Measurements from ENCODE around the gene NDUFA13.

Gene NDUFA13

DNA sequence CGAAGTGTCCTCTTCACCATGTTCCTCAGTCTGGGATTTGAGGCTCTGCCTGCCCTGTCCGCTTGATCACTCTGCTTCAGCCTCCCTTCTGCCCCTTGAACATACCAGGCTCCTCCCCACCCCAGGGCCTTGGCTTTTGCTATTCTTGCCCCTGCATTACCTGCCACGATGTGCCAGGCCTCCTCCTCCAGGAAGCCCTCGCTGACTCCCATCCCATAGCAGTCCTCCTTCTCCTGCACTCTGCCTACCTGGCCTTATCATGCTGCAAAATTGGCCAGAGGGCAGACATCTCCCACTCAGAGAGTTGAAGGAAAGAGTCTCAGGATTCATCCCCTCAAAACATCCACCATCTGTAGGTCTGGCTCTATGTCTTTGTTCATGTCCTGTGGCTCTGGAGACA is 14.9 kb downstream of the NDUFA13 start:
- ChIA-PET CTCF (interaction anchor here (0.6 to 7.3 kb wide), 8 partner anchors 9 to 251 kb away, joined by 4 to 75 read pairs (median 10); partner anchors contain the start of gene GMIP), POLR2A (interaction anchor here (0.6 kb wide), 1 partner anchor 101 kb away, joined by 8 read pairs; no protein-coding TSS in a partner anchor)

DNA sequence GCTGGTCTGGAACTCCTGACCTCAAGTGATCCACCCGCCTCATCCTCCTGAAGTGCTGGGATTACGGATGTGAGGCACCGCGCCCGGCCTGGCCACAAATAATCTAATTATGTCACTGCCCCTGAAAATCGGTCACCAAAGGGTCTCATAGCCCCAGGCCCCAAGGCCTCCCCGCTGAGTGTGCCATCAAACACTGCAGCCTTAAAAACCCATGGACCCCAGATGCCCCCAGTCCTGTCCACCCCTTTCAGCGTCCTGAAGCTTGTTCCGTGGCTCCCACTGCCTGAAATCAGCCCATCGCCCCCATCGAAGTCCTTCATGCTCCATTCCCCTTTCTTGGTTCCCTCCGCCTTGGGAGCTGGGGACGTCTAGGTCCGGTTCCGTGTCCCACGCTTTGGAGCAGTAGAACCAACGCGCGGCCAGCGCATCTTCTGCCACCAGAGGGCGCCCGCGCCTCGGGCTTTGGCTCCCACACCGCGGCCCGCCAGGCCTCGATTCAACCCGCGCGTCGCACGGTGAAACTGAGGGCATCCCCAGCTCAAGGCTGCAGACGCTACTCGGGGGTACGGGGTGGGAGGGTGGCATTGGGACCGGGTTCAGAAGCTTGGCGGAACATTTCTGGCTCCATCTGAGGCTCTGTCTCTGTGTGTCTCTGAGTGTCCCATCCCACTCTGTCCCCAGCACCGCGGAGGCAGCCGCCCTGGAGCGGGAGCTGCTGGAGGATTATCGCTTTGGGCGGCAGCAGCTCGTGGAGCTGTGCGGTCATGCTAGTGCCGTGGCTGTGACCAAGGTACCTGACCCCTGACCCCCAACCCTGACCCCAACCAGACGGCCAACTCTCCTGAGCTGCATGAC is 16.2 kb downstream of the NDUFA13 start:
- TF ChIP-seq ZSCAN30 (tag by site-specific recombination; IDR thresholded peaks at IDR 0.05) (peak; percentile 50; the same call in 1 of the 2 replicates), EGR2 (tag by site-specific recombination; IDR thresholded peaks at IDR 0.05; ENCODE audit: low read depth) (0 out of 2 replicates have a peak, but pooled peaks have one; percentile 7), SP7 (tag by site-specific recombination; IDR thresholded peaks at IDR 0.05) (0 out of 2 replicates have a peak, but pooled peaks have one; percentile 21), ZNF660 (tag by site-specific recombination; IDR thresholded peaks at IDR 0.05) (0 out of 2 replicates have a peak, but pooled peaks have one; percentile 37), SP3 (tag by site-specific recombination; IDR thresholded peaks at IDR 0.05) (no peak), ZNF600 (tag by site-specific recombination; IDR thresholded peaks at IDR 0.05) (peak; percentile 49; the same call in 1 of the 2 replicates), ZNF654 (tag by site-specific recombination; IDR thresholded peaks at IDR 0.05; ENCODE audit: low read depth) (peak; percentile 66), ZFP37 (tag by site-specific recombination; IDR thresholded peaks at IDR 0.05) (peak; percentile 45; the same call in 1 of the 2 replicates), ZFHX2 (tag by site-specific recombination; conservative IDR thresholded peaks at IDR 0.05) (peak; percentile 30; the same call in 1 of the 2 replicates), ZSCAN16 (tag by site-specific recombination; IDR thresholded peaks at IDR 0.05) (no peak)
- TF ChIP-seq, protein P1, sequence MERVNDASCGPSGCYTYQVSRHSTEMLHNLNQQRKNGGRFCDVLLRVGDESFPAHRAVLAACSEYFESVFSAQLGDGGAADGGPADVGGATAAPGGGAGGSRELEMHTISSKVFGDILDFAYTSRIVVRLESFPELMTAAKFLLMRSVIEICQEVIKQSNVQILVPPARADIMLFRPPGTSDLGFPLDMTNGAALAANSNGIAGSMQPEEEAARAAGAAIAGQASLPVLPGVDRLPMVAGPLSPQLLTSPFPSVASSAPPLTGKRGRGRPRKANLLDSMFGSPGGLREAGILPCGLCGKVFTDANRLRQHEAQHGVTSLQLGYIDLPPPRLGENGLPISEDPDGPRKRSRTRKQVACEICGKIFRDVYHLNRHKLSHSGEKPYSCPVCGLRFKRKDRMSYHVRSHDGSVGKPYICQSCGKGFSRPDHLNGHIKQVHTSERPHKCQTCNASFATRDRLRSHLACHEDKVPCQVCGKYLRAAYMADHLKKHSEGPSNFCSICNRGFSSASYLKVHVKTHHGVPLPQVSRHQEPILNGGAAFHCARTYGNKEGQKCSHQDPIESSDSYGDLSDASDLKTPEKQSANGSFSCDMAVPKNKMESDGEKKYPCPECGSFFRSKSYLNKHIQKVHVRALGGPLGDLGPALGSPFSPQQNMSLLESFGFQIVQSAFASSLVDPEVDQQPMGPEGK (tag by site-specific recombination; IDR thresholded peaks at IDR 0.05): peak; percentile 18; the same call in 1 of the 2 replicates
- TF ChIP-seq, protein P2, sequence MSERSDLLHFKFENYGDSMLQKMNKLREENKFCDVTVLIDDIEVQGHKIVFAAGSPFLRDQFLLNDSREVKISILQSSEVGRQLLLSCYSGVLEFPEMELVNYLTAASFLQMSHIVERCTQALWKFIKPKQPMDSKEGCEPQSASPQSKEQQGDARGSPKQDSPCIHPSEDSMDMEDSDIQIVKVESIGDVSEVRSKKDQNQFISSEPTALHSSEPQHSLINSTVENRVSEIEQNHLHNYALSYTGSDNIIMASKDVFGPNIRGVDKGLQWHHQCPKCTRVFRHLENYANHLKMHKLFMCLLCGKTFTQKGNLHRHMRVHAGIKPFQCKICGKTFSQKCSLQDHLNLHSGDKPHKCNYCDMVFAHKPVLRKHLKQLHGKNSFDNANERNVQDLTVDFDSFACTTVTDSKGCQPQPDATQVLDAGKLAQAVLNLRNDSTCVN (tag by site-specific recombination; optimal IDR thresholded peaks at IDR 0.05): peak; percentile 30
- TF ChIP-seq, protein P3, sequence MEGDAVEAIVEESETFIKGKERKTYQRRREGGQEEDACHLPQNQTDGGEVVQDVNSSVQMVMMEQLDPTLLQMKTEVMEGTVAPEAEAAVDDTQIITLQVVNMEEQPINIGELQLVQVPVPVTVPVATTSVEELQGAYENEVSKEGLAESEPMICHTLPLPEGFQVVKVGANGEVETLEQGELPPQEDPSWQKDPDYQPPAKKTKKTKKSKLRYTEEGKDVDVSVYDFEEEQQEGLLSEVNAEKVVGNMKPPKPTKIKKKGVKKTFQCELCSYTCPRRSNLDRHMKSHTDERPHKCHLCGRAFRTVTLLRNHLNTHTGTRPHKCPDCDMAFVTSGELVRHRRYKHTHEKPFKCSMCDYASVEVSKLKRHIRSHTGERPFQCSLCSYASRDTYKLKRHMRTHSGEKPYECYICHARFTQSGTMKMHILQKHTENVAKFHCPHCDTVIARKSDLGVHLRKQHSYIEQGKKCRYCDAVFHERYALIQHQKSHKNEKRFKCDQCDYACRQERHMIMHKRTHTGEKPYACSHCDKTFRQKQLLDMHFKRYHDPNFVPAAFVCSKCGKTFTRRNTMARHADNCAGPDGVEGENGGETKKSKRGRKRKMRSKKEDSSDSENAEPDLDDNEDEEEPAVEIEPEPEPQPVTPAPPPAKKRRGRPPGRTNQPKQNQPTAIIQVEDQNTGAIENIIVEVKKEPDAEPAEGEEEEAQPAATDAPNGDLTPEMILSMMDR (tag by site-specific recombination; IDR thresholded peaks at IDR 0.05): peak; percentile 91
- TF ChIP-seq, protein P4, sequence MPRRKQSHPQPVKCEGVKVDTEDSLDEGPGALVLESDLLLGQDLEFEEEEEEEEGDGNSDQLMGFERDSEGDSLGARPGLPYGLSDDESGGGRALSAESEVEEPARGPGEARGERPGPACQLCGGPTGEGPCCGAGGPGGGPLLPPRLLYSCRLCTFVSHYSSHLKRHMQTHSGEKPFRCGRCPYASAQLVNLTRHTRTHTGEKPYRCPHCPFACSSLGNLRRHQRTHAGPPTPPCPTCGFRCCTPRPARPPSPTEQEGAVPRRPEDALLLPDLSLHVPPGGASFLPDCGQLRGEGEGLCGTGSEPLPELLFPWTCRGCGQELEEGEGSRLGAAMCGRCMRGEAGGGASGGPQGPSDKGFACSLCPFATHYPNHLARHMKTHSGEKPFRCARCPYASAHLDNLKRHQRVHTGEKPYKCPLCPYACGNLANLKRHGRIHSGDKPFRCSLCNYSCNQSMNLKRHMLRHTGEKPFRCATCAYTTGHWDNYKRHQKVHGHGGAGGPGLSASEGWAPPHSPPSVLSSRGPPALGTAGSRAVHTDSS (tag by site-specific recombination; IDR thresholded peaks at IDR 0.05): no peak
- Histone ChIP-seq H3K4me3 (ENCODE audit: low read depth, low read length) (no peak overlapping the region), H3K9me3 (ENCODE audit: control insufficient read depth, insufficient read depth, low read depth, low read length) (no peaks in the 10 kb centered on the region), H3K36me3 (ENCODE audit: control insufficient read depth in 2 of 2, insufficient read depth in 1 of 2, low read length in 2 of 2) (peaks cover 10 to 53% of the 10 kb centered on the region in 2 experiments; a peak in 2 of 3 replicates), H3K27ac (ENCODE audit: extremely low read depth, low read depth, low read length) (no peak overlapping the region), H3K4me1 (ENCODE audit: control insufficient read depth, insufficient read depth, low read length) (no peaks in the 10 kb centered on the region)
- CTCF ChIA-PET: interaction anchor here (0.6 to 7.3 kb wide), 26 partner anchors 9 to 911 kb away, joined by 3 to 75 read pairs (median 4); partner anchors contain the start of genes GMIP and LPAR2
- POLR2A ChIA-PET: interaction anchor here (0.8 to 1.6 kb wide), 5 partner anchors 16 to 113 kb away, joined by 3 to 7 read pairs (median 3); partner anchors contain the start of gene NDUFA13

More for the DNA sequence above, 14.9 kb downstream of the NDUFA13 start:
- Histone ChIP-seq H3K27ac (ENCODE audit: extremely low read depth, low read depth, low read length) (no peak overlapping the region), H3K4me1 (ENCODE audit: control insufficient read depth, insufficient read depth, low read length) (no peaks in the 10 kb centered on the region), H3K9me3 (ENCODE audit: control insufficient read depth, insufficient read depth, low read depth, low read length) (no peaks in the 10 kb centered on the region), H3K4me3 (ENCODE audit: low read depth, low read length) (no peak overlapping the region), H3K36me3 (ENCODE audit: control insufficient read depth in 2 of 2, insufficient read depth in 1 of 2, low read length in 2 of 2) (peaks cover 10 to 64% of the 10 kb centered on the region in 2 experiments; a peak in 2 of 3 replicates)
- TF ChIP-seq ZNF623 (tag by site-specific recombination; IDR thresholded peaks at IDR 0.05): peak; percentile 40; the same call in 1 of the 2 replicates
- no peak for TF ChIP-seq ZNF596 (tag by site-specific recombination; IDR thresholded peaks at IDR 0.05)
- TF ChIP-seq, protein P5, sequence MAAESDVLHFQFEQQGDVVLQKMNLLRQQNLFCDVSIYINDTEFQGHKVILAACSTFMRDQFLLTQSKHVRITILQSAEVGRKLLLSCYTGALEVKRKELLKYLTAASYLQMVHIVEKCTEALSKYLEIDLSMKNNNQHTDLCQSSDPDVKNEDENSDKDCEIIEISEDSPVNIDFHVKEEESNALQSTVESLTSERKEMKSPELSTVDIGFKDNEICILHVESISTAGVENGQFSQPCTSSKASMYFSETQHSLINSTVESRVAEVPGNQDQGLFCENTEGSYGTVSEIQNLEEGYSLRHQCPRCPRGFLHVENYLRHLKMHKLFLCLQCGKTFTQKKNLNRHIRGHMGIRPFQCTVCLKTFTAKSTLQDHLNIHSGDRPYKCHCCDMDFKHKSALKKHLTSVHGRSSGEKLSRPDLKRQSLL (tag by site-specific recombination; IDR thresholded peaks at IDR 0.05): 0 out of 2 replicates have a peak, but pooled peaks have one; percentile 20
